ENCODE data around the gene HTR2B.

The HTR2B gene

DNA sequence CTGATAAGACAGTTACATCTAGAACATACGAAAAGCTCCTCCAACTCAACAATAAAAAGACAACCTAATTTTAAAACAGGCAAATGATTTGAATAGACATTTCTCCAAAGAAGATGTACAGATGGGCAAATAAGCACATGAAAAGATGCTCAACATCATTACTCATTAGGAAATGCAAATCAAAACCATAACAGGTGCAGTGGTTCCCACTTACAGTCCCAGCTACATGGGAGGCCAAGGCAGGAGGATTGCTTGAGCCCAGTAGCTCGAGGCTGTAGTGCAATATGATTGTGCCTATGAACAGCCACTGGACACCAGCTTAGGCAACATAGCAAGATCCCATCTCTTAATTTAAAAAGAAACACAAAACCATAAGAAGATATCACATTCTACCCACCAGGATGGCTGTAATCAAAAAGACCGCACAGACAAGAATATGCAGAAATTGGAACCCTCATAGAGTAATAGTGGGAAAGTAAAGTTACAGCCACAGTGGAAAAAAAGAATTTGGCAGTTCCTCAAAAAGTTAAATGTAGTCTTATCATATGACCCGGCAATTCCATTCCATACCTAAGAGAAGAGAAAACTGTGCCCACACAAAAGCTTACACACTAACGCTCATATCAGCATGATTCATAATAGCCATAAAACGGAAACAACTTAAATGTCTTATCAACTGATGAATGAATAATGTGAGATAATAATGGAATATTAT lies 43.1 kb upstream of the HTR2B start:
- ChIA-PET CTCF (interaction anchor here (1.3 to 1.5 kb wide), 2 partner anchors 14 to 57 kb away, joined by 3 read pairs; no protein-coding TSS in a partner anchor), POLR2A (interaction anchor here (0.6 kb wide), 1 partner anchor 424 kb away, joined by 5 read pairs; no protein-coding TSS in a partner anchor)
- no peaks in the 10 kb centered on the region for H3K9me3 ChIP-seq (ENCODE audit: control extremely low read depth in 1 of 5, control insufficient read depth in 4 of 5, insufficient read depth in 2 of 5, low read depth in 1 of 5, low read length in 4 of 5)
- no peak overlapping the region for H3K27ac ChIP-seq (ENCODE audit: insufficient read depth in 1 of 2, low read depth in 1 of 2, low read length in 2 of 2, poor library complexity in 1 of 2, severe bottlenecking in 2 of 2)
- no peaks in the 10 kb centered on the region for H3K27me3 ChIP-seq (replicated peaks in 2 of 5; ENCODE audit: control insufficient read depth in 4 of 5, insufficient read depth in 5 of 5, low read length in 4 of 5)
- peaks cover 0 to 5% (median 0%) of the 10 kb centered on the region in 4 experiments for H3K4me1 ChIP-seq (ENCODE audit: control extremely low read depth in 1 of 4, control insufficient read depth in 4 of 4, insufficient read depth in 4 of 4, low read length in 3 of 4)
- no peak overlapping the region for H3K4me3 ChIP-seq (ENCODE audit: control insufficient read depth in 1 of 7, extremely low read depth in 1 of 7, insufficient read depth in 4 of 7, low read depth in 2 of 7, low read length in 6 of 7)
- DNase-seq: no peak
- 90% methylated on average over 2 of the region's 6 CpGs for WGBS (ENCODE audit: insufficient coverage)
- H3K36me3 ChIP-seq (ENCODE audit: control insufficient read depth in 4 of 4, insufficient read depth in 4 of 4, low read length in 3 of 4): peaks cover 8 to 82% (median 47%) of the 10 kb centered on the region in 4 experiments

- Histone ChIP-seq H3K4me3 (ENCODE audit: control insufficient read depth in 1 of 7, extremely low read depth in 1 of 7, insufficient read depth in 4 of 7, low read depth in 2 of 7, low read length in 6 of 7) (no peak overlapping the region), H3K27ac (ENCODE audit: insufficient read depth in 1 of 2, low read depth in 1 of 2, low read length in 2 of 2, poor library complexity in 1 of 2, severe bottlenecking in 2 of 2) (no peak overlapping the region), H3K27me3 (replicated peaks in 2 of 5; ENCODE audit: control insufficient read depth in 4 of 5, insufficient read depth in 5 of 5, low read length in 4 of 5) (no peaks in the 10 kb centered on the region), H3K4me1 (ENCODE audit: control extremely low read depth in 1 of 4, control insufficient read depth in 4 of 4, insufficient read depth in 4 of 4, low read length in 3 of 4) (no peaks in the 10 kb centered on the region), H3K9me3 (ENCODE audit: control extremely low read depth in 1 of 5, control insufficient read depth in 4 of 5, insufficient read depth in 2 of 5, low read depth in 1 of 5, low read length in 4 of 5) (no peaks in the 10 kb centered on the region), H3K36me3 (ENCODE audit: control insufficient read depth in 4 of 4, insufficient read depth in 4 of 4, low read length in 3 of 4) (peaks cover 6 to 58% (median 33%) of the 10 kb centered on the region in 4 experiments)
- no peak for DNase-seq
- CTCF ChIA-PET: no interaction called here
- POLR2A ChIA-PET: interaction anchor here (0.6 kb wide), 2 partner anchors 11 to 43 kb away, joined by 3 read pairs; no protein-coding TSS in a partner anchor
- 100% methylated on average over 2 of the region's 4 CpGs for WGBS (ENCODE audit: insufficient coverage)
Measured at GRCh38 chr2:231163414-231164095, 38.7 kb upstream of the HTR2B start.

DNA sequence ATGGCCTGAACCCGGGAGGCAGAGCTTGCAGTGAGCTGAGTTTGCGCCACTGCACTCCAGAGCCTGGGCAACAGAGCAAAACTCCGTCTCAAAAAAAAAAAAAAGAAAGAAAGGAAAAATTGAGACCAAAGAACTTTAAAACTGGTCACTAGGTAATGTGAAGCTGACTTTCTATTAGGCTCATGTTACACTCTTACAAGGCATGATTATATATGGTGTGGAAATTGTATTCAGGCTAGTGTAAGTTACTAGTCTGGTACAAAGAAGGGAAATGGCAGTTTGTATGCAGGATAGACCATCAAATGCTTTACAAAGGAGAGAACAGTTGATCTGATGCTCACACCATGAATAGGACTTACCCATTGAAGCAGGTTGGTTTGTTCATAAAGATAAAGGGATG lies 38.2 kb upstream of the HTR2B start:
- Histone ChIP-seq H3K4me3 (ENCODE audit: control insufficient read depth in 1 of 7, extremely low read depth in 1 of 7, insufficient read depth in 4 of 7, low read depth in 2 of 7, low read length in 6 of 7) (no peak overlapping the region), H3K4me1 (ENCODE audit: control extremely low read depth in 1 of 4, control insufficient read depth in 4 of 4, insufficient read depth in 4 of 4, low read length in 3 of 4) (no peaks in the 10 kb centered on the region), H3K36me3 (ENCODE audit: control insufficient read depth in 4 of 4, insufficient read depth in 4 of 4, low read length in 3 of 4) (peaks cover 6 to 61% (median 34%) of the 10 kb centered on the region in 4 experiments), H3K27ac (ENCODE audit: insufficient read depth in 1 of 2, low read depth in 1 of 2, low read length in 2 of 2, poor library complexity in 1 of 2, severe bottlenecking in 2 of 2) (no peak overlapping the region), H3K9me3 (ENCODE audit: control extremely low read depth in 1 of 5, control insufficient read depth in 4 of 5, insufficient read depth in 2 of 5, low read depth in 1 of 5, low read length in 4 of 5) (no peaks in the 10 kb centered on the region), H3K27me3 (replicated peaks in 2 of 5; ENCODE audit: control insufficient read depth in 4 of 5, insufficient read depth in 5 of 5, low read length in 4 of 5) (no peaks in the 10 kb centered on the region)
- WGBS (ENCODE audit: insufficient coverage): 90% methylated on average over 3 of the region's 3 CpGs
- ChIA-PET CTCF (interaction anchor here (0.7 kb wide), 1 partner anchor 1124 kb away, joined by 3 read pairs; no protein-coding TSS in a partner anchor), POLR2A (interaction anchor here (0.6 kb wide), 2 partner anchors 11 to 43 kb away, joined by 3 read pairs; no protein-coding TSS in a partner anchor)
- no peak for DNase-seq

DNA sequence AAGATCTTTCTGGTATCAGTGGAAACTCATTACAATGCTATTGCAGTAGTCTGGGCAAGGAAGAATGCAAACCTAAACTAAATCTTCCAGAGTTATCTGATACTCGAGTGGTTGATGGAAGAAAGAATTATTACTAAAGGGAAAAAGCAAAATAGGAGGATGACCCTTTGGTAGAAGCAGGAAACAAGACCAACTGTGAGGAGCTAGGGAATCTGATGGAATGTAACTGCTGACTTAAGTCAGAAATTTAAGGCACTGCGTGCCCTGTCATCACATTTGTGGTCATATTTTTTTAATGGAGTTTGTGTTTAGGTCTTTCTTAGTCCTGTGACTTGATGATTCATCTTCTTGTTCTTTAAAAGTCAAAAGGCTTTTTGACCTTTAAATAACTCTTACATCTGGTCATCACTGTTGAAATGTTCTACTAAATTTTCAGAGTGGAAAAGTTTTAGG lies 37.1 kb upstream of the HTR2B start:
- no peaks in the 10 kb centered on the region for H3K9me3 ChIP-seq (ENCODE audit: control extremely low read depth in 1 of 5, control insufficient read depth in 4 of 5, insufficient read depth in 2 of 5, low read depth in 1 of 5, low read length in 4 of 5)
- DNase-seq: no peak
- no peak overlapping the region for H3K27ac ChIP-seq (ENCODE audit: insufficient read depth in 1 of 2, low read depth in 1 of 2, low read length in 2 of 2, poor library complexity in 1 of 2, severe bottlenecking in 2 of 2)
- no peak overlapping the region for H3K4me3 ChIP-seq (ENCODE audit: control insufficient read depth in 1 of 7, extremely low read depth in 1 of 7, insufficient read depth in 4 of 7, low read depth in 2 of 7, low read length in 6 of 7)
- peaks cover 3 to 50% (median 26%) of the 10 kb centered on the region in 4 experiments for H3K36me3 ChIP-seq (ENCODE audit: control insufficient read depth in 4 of 4, insufficient read depth in 4 of 4, low read length in 3 of 4)
- ChIA-PET POLR2A (no interaction called here), CTCF (interaction anchor here (1.2 kb wide), 1 partner anchor 54 kb away, joined by 3 read pairs; no protein-coding TSS in a partner anchor)
- H3K4me1 ChIP-seq (ENCODE audit: control extremely low read depth in 1 of 4, control insufficient read depth in 4 of 4, insufficient read depth in 4 of 4, low read length in 3 of 4): no peaks in the 10 kb centered on the region
- H3K27me3 ChIP-seq (replicated peaks in 2 of 5; ENCODE audit: control insufficient read depth in 4 of 5, insufficient read depth in 5 of 5, low read length in 4 of 5): no peaks in the 10 kb centered on the region
- 100% methylated on average over 1 of the region's 2 CpGs for WGBS (ENCODE audit: insufficient coverage)

DNA sequence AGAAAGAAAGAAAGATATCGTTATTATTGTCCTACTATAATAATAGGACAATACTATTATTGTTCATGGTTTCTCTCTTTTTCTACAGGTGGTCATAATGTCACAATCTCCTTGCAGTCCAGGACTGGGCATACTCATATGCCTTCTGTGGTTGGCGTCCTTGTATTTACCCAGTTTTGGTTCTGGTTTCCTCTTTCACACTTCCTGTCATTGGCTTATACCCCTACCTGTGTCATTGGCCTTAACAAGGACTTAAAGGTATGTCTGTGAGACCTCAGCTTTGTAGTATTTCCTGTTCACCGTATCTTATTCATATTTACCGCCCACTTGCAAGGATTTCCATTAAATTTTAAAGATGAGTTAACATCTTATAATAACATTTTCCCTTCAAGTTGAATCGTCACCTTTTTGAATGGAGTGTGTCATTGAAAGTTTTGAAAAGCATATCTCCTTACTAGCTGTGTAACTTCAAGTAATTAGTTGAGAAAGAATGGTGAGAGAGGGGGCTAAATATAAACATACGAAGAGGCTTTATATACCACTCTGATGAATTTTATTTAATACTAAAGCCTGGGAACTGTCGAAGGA lies 36.5 kb upstream of the HTR2B start:
- Histone ChIP-seq H3K27me3 (replicated peaks in 2 of 5; ENCODE audit: control insufficient read depth in 4 of 5, insufficient read depth in 5 of 5, low read length in 4 of 5) (no peaks in the 10 kb centered on the region), H3K27ac (ENCODE audit: insufficient read depth in 1 of 2, low read depth in 1 of 2, low read length in 2 of 2, poor library complexity in 1 of 2, severe bottlenecking in 2 of 2) (no peak overlapping the region), H3K36me3 (ENCODE audit: control insufficient read depth in 4 of 4, insufficient read depth in 4 of 4, low read length in 3 of 4) (peaks cover 0 to 45% (median 22%) of the 10 kb centered on the region in 4 experiments), H3K9me3 (ENCODE audit: control extremely low read depth in 1 of 5, control insufficient read depth in 4 of 5, insufficient read depth in 2 of 5, low read depth in 1 of 5, low read length in 4 of 5) (no peaks in the 10 kb centered on the region), H3K4me3 (ENCODE audit: control insufficient read depth in 1 of 7, extremely low read depth in 1 of 7, insufficient read depth in 4 of 7, low read depth in 2 of 7, low read length in 6 of 7) (no peak overlapping the region), H3K4me1 (ENCODE audit: control extremely low read depth in 1 of 4, control insufficient read depth in 4 of 4, insufficient read depth in 4 of 4, low read length in 3 of 4) (no peaks in the 10 kb centered on the region)
- no peak for DNase-seq
- CTCF ChIA-PET: interaction anchor here (1.2 kb wide), 1 partner anchor 54 kb away, joined by 3 read pairs; no protein-coding TSS in a partner anchor
- POLR2A ChIA-PET: no interaction called here
- WGBS (ENCODE audit: insufficient coverage): 89% methylated on average over 1 of the region's 7 CpGs

GRCh38 chr2:231160701-231161100 lies 35.9 kb upstream of the HTR2B start:
- Histone ChIP-seq H3K9me3 (ENCODE audit: control extremely low read depth in 1 of 5, control insufficient read depth in 4 of 5, insufficient read depth in 2 of 5, low read depth in 1 of 5, low read length in 4 of 5) (no peaks in the 10 kb centered on the region), H3K4me3 (ENCODE audit: control insufficient read depth in 1 of 7, extremely low read depth in 1 of 7, insufficient read depth in 4 of 7, low read depth in 2 of 7, low read length in 6 of 7) (no peak overlapping the region), H3K36me3 (ENCODE audit: control insufficient read depth in 4 of 4, insufficient read depth in 4 of 4, low read length in 3 of 4) (peaks cover 0 to 38% (median 19%) of the 10 kb centered on the region in 4 experiments), H3K27me3 (replicated peaks in 2 of 5; ENCODE audit: control insufficient read depth in 4 of 5, insufficient read depth in 5 of 5, low read length in 4 of 5) (no peaks in the 10 kb centered on the region), H3K4me1 (ENCODE audit: control extremely low read depth in 1 of 4, control insufficient read depth in 4 of 4, insufficient read depth in 4 of 4, low read length in 3 of 4) (no peaks in the 10 kb centered on the region), H3K27ac (ENCODE audit: insufficient read depth in 1 of 2, low read depth in 1 of 2, low read length in 2 of 2, poor library complexity in 1 of 2, severe bottlenecking in 2 of 2) (no peak overlapping the region)
- DNase-seq: no peak
- ChIA-PET POLR2A (no interaction called here), CTCF (interaction anchor here (1.1 to 1.2 kb wide), 2 partner anchors 14 to 53 kb away, joined by 3 read pairs; no protein-coding TSS in a partner anchor)
- 100% methylated on average over 4 of the region's 5 CpGs for WGBS (ENCODE audit: insufficient coverage)

Measured in common myeloid progenitor, CD34-positive (primary cell).